Measurements from ENCODE around the gene FNDC4. TPM values are rescaled to one million over a fixed set of nuclear protein-coding genes. Genes with fewer than 3 reads are reported as not detected.

FNDC4 gene
- total RNA-seq, 1 donor from 2014 or later: 0.18 TPM

GRCh38 chr2:27489118-27489497 is 5.9 kb downstream of the FNDC4 start:
- no peak for DNase-seq (ENCODE audit: low spot score)
- intact Hi-C loops (cut with micrococcal nuclease): loop anchor here (1.0 to 2.0 kb wide), 2 partner anchors 61 to 140 kb away; partner anchors contain the start of genes CCDC121, GPN1 and NRBP1
- Mint-ChIP-seq H3K9me3 (no peaks in the 10 kb centered on the region), H3K36me3 (ENCODE audit: low read depth) (no peaks in the 10 kb centered on the region), H3K27ac (peak overlapping the region; percentile 74), H3K4me1 (ENCODE audit: low read depth) (peaks cover 19% of the 10 kb centered on the region), H3K27me3 (ENCODE audit: low read depth) (peaks cover 10% of the 10 kb centered on the region), H3K4me3 (ENCODE audit: low read depth) (peak overlapping the region; percentile 86)

- H3K27me3 Mint-ChIP-seq (ENCODE audit: low read depth): no peaks in the 10 kb centered on the region
- H3K27ac Mint-ChIP-seq: no peak overlapping the region
- peaks cover 13% of the 10 kb centered on the region for H3K4me1 Mint-ChIP-seq (ENCODE audit: low read depth)
- intact Hi-C loops (cut with micrococcal nuclease): no loop called here
- no peak for DNase-seq (ENCODE audit: low spot score)
- H3K36me3 Mint-ChIP-seq (ENCODE audit: low read depth): no peaks in the 10 kb centered on the region
- no peaks in the 10 kb centered on the region for H3K9me3 Mint-ChIP-seq
- H3K4me3 Mint-ChIP-seq (ENCODE audit: low read depth): no peak overlapping the region
Observed at GRCh38 chr2:27485496-27485895, 9.5 kb downstream of the FNDC4 start.

- Mint-ChIP-seq H3K27ac (no peak overlapping the region), H3K27me3 (ENCODE audit: low read depth) (no peaks in the 10 kb centered on the region)
Observed at GRCh38 chr2:27471961-27472360, 23.0 kb downstream of the FNDC4 start.

GRCh38 chr2:27464443-27464842 is 30.6 kb downstream of the FNDC4 start:
- no peak overlapping the region for H3K27ac Mint-ChIP-seq
- no peaks in the 10 kb centered on the region for H3K36me3 Mint-ChIP-seq (ENCODE audit: low read depth)
- no peaks in the 10 kb centered on the region for H3K9me3 Mint-ChIP-seq
- H3K4me3 Mint-ChIP-seq (ENCODE audit: low read depth): no peak overlapping the region
- no peaks in the 10 kb centered on the region for H3K4me1 Mint-ChIP-seq (ENCODE audit: low read depth)
- no peaks in the 10 kb centered on the region for H3K27me3 Mint-ChIP-seq (ENCODE audit: low read depth)
- DNase-seq (ENCODE audit: low spot score): no peak
- intact Hi-C loops (cut with micrococcal nuclease): no loop called here

More at GRCh38 chr2:27471961-27472360, 23.0 kb downstream of the FNDC4 start:
- Mint-ChIP-seq H3K36me3 (ENCODE audit: low read depth) (peaks cover 3% of the 10 kb centered on the region), H3K4me1 (ENCODE audit: low read depth) (no peaks in the 10 kb centered on the region), H3K9me3 (no peaks in the 10 kb centered on the region), H3K4me3 (ENCODE audit: low read depth) (no peak overlapping the region)
- intact Hi-C loops (cut with micrococcal nuclease): no loop called here
- DNase-seq (ENCODE audit: low spot score): no peak

- Mint-ChIP-seq H3K4me1 (ENCODE audit: low read depth) (no peaks in the 10 kb centered on the region), H3K27ac (no peak overlapping the region), H3K36me3 (ENCODE audit: low read depth) (no peaks in the 10 kb centered on the region), H3K27me3 (ENCODE audit: low read depth) (no peaks in the 10 kb centered on the region), H3K4me3 (ENCODE audit: low read depth) (no peak overlapping the region), H3K9me3 (no peaks in the 10 kb centered on the region)
- DNase-seq (ENCODE audit: low spot score): no peak
- intact Hi-C loops (cut with micrococcal nuclease): no loop called here
Observed at GRCh38 chr2:27461118-27461517, 33.9 kb downstream of the FNDC4 start.

- H3K4me3 Mint-ChIP-seq (ENCODE audit: low read depth): no peak overlapping the region
- no peaks in the 10 kb centered on the region for H3K9me3 Mint-ChIP-seq
- peaks cover 4% of the 10 kb centered on the region for H3K36me3 Mint-ChIP-seq (ENCODE audit: low read depth)
- H3K27ac Mint-ChIP-seq: no peak overlapping the region
- H3K4me1 Mint-ChIP-seq (ENCODE audit: low read depth): peaks cover 5% of the 10 kb centered on the region
- no peaks in the 10 kb centered on the region for H3K27me3 Mint-ChIP-seq (ENCODE audit: low read depth)
- intact Hi-C loops (cut with micrococcal nuclease): no loop called here
- DNase-seq (ENCODE audit: low spot score): no peak
Observed at GRCh38 chr2:27453968-27454367, 41.0 kb downstream of the FNDC4 start.

- intact Hi-C loops (cut with micrococcal nuclease): no loop called here
- H3K27me3 Mint-ChIP-seq (ENCODE audit: low read depth): no peaks in the 10 kb centered on the region
- H3K27ac Mint-ChIP-seq: peak overlapping the region; percentile 35
- H3K4me3 Mint-ChIP-seq (ENCODE audit: low read depth): no peak overlapping the region
- H3K36me3 Mint-ChIP-seq (ENCODE audit: low read depth): peaks cover 6% of the 10 kb centered on the region
- H3K4me1 Mint-ChIP-seq (ENCODE audit: low read depth): peaks cover 5% of the 10 kb centered on the region
- no peak for DNase-seq (ENCODE audit: low spot score)
- H3K9me3 Mint-ChIP-seq: no peaks in the 10 kb centered on the region
Observed at GRCh38 chr2:27451095-27451494, 43.9 kb downstream of the FNDC4 start.

GRCh38 chr2:27448381-27448780 is 46.6 kb downstream of the FNDC4 start:
- intact Hi-C loops (cut with micrococcal nuclease): no loop called here
- Mint-ChIP-seq H3K9me3 (no peaks in the 10 kb centered on the region), H3K27ac (no peak overlapping the region), H3K36me3 (ENCODE audit: low read depth) (peaks cover 14% of the 10 kb centered on the region), H3K27me3 (ENCODE audit: low read depth) (no peaks in the 10 kb centered on the region), H3K4me1 (ENCODE audit: low read depth) (peaks cover 5% of the 10 kb centered on the region), H3K4me3 (ENCODE audit: low read depth) (no peak overlapping the region)
- DNase-seq (ENCODE audit: low spot score): no peak

GRCh38 chr2:27446057-27446456 is 48.9 kb downstream of the FNDC4 start:
- DNase-seq (ENCODE audit: low spot score): no peak
- H3K27ac Mint-ChIP-seq: no peak overlapping the region
- H3K36me3 Mint-ChIP-seq (ENCODE audit: low read depth): peaks cover 28% of the 10 kb centered on the region
- no peaks in the 10 kb centered on the region for H3K27me3 Mint-ChIP-seq (ENCODE audit: low read depth)
- H3K9me3 Mint-ChIP-seq: no peaks in the 10 kb centered on the region
- H3K4me1 Mint-ChIP-seq (ENCODE audit: low read depth): peaks cover 3% of the 10 kb centered on the region
- intact Hi-C loops (cut with micrococcal nuclease): no loop called here
- H3K4me3 Mint-ChIP-seq (ENCODE audit: low read depth): no peak overlapping the region

- Mint-ChIP-seq H3K36me3 (ENCODE audit: low read depth) (peaks cover 33% of the 10 kb centered on the region), H3K9me3 (no peaks in the 10 kb centered on the region), H3K4me1 (ENCODE audit: low read depth) (no peaks in the 10 kb centered on the region), H3K27ac (no peak overlapping the region), H3K4me3 (ENCODE audit: low read depth) (no peak overlapping the region), H3K27me3 (ENCODE audit: low read depth) (no peaks in the 10 kb centered on the region)
- intact Hi-C loops (cut with micrococcal nuclease): no loop called here
- no peak for DNase-seq (ENCODE audit: low spot score)
Observed at GRCh38 chr2:27445615-27446014, 49.4 kb downstream of the FNDC4 start.

- Mint-ChIP-seq H3K36me3 (ENCODE audit: low read depth) (peaks cover 37% of the 10 kb centered on the region), H3K27ac (no peak overlapping the region), H3K4me1 (ENCODE audit: low read depth) (no peaks in the 10 kb centered on the region), H3K27me3 (ENCODE audit: low read depth) (no peaks in the 10 kb centered on the region), H3K9me3 (no peaks in the 10 kb centered on the region), H3K4me3 (ENCODE audit: low read depth) (no peak overlapping the region)
- DNase-seq (ENCODE audit: low spot score): no peak
- intact Hi-C loops (cut with micrococcal nuclease): no loop called here
Observed at GRCh38 chr2:27445155-27445554, 49.8 kb downstream of the FNDC4 start.

- no peak overlapping the region for H3K4me3 Mint-ChIP-seq (ENCODE audit: low read depth)
- H3K4me1 Mint-ChIP-seq (ENCODE audit: low read depth): no peaks in the 10 kb centered on the region
- H3K27me3 Mint-ChIP-seq (ENCODE audit: low read depth): no peaks in the 10 kb centered on the region
- H3K27ac Mint-ChIP-seq: no peak overlapping the region
- intact Hi-C loops (cut with micrococcal nuclease): no loop called here
- no peak for DNase-seq (ENCODE audit: low spot score)
- peaks cover 48% of the 10 kb centered on the region for H3K36me3 Mint-ChIP-seq (ENCODE audit: low read depth)
- no peaks in the 10 kb centered on the region for H3K9me3 Mint-ChIP-seq
Observed at GRCh38 chr2:27442920-27443282, 52.1 kb downstream of the FNDC4 start.

GRCh38 chr2:27441958-27442919 is 52.8 kb downstream of the FNDC4 start, which contains the start of gene KRTCAP3:
Gene KRTCAP3, plus strand, starts transcription at chr2:27442381. Its CDS starts 32 bp downstream, at chr2:27442413.
- Mint-ChIP-seq H3K4me3 (ENCODE audit: low read depth) (no peak within 1 kb of the TSS), H3K9me3 (no peaks in the 10 kb centered on the region), H3K27ac (no peak within 1 kb of the TSS), H3K36me3 (ENCODE audit: low read depth) (peaks cover 50% of the 10 kb centered on the region), H3K27me3 (ENCODE audit: low read depth) (no peaks in the 10 kb centered on the region), H3K4me1 (ENCODE audit: low read depth) (no peaks in the 10 kb centered on the region)
- intact Hi-C loops (cut with micrococcal nuclease): no loop called here
- no peak for DNase-seq (ENCODE audit: low spot score)

Measured in activated T-helper 2 cell treated with anti-CD3 and anti-CD28 coated beads, Interferon-gamma antibody, Interleukin-2, Interleukin-4, amounts not matched to agents 10 μg/mL and 5 μg/mL and 100 μg/mL, durations not matched to agents 14 hours and 24 hours and 36 hours (primary cell).